NCI-H69 (cell line): ENCODE measurements around the gene ISLR2.
"Not testable (repeated sequence)": the region's sequence is repeated elsewhere in the genome, so short reads cannot be mapped to it uniquely, and the experiment has no call there.

Experiments
- DNase-seq: peaks from one replicate; lab custom pipeline; 2025; lab: John Stamatoyannopoulos, UW

Gene ISLR2, protein sequence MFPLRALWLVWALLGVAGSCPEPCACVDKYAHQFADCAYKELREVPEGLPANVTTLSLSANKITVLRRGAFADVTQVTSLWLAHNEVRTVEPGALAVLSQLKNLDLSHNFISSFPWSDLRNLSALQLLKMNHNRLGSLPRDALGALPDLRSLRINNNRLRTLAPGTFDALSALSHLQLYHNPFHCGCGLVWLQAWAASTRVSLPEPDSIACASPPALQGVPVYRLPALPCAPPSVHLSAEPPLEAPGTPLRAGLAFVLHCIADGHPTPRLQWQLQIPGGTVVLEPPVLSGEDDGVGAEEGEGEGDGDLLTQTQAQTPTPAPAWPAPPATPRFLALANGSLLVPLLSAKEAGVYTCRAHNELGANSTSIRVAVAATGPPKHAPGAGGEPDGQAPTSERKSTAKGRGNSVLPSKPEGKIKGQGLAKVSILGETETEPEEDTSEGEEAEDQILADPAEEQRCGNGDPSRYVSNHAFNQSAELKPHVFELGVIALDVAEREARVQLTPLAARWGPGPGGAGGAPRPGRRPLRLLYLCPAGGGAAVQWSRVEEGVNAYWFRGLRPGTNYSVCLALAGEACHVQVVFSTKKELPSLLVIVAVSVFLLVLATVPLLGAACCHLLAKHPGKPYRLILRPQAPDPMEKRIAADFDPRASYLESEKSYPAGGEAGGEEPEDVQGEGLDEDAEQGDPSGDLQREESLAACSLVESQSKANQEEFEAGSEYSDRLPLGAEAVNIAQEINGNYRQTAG

DNA sequence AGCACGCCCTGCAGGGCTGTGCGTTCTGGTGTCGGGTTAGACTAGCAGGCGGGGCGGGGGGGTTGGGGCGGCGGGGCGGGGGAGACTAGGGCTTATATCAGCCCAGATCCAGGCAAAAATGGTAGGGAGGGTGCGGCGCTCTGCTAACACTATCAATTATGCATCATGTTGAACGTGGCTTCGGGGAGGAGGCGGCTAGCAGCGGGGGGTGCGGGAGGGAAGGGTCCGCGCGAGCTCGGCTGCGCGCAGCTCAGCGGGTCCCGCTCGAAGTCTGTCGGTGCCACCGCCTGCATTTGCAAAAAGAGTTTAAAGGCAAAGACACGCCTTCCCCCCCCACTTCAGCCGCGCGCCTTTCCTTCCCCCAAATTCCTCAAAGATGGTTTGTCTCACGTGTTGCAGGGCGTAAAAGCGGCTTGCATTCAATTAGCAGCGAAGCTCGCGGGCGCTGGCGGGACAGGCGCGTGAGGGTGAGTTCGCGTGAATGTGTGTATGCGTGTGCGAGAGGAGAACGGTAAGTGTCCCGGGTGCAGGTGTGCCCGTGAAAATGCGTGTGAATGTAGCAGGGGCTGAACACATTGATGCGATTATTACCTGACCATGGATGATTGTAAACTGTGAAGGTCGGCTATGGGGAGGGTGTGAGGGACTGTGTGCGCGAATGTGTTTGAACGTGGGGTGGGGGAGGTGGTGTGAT, at the start of gene ISLR2:
ISLR2 (plus strand) TSS at position 432 of the 694 bp plus-strand sequence. CDS start 2,169 bp downstream, outside the sequence.
- peak; percentile 76 for DNase-seq

DNA sequence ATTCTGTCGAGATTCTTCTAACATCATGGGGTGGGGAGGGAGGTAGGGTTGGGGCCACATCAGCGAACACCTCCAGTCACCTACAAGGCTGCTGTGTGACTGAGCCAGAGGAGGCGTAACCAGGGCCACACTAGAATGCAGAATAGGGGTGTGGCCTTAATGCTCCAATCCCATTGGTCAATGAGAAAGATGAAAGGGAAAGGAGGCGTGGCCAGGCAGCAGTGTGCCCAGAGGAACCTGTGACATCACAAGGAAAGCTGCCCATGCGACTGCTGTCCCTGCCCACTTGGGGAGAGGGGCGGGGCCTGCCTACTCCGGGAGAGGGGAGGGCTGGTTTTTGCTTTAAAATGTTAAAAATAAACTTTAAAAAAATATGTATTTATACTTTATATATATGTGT, 47.9 kb upstream of the ISLR2 start, which contains the start of gene GOLGA6A:
GOLGA6A (minus strand) TSS at position 101 of the 400 bp plus-strand sequence; CDS start at position 60, 41 bp downstream.
- not testable (repeated sequence) for DNase-seq

DNA sequence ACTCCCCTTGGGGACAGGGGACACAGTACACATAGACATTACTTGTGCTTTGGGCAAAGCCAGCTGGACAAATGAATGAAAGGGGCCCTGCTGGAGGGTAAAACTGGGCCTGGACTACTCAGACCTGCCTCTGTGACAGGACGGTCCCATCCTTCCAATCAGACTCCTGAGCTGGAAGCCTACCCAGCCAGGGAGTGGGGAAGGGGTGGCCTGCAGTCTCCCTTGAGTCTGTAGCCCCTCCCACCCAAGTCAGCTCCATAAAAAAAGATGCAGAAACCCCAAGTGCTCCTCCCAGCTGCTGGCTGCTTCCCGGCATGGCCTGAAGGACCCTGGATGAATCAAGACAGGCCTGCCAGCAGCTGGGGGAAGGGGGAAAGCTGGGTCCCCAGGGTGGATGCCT, 35.8 kb upstream of the ISLR2 start:
- DNase-seq = not testable (repeated sequence)

DNA sequence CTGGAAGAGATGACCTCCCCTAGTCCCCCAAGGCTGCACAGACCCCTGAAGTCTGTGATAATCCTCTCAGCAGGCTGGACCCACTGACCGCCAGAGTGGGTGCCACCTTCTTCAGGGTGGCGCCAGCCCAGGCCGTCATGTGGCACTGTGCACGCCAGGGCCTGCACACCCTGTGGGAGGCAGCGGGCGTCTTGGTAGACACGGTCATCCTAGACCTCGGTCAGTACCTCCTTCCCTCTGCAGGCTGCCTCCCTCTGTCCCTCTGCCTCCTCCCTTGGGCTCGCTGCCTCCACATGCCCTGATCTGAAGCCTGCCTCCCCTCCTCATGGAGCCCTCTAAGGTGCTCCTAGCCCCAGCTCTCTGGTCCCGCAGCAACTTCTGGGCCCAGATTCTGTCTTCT, 34.8 kb upstream of the ISLR2 start:
- DNase-seq = not testable (repeated sequence)

DNA sequence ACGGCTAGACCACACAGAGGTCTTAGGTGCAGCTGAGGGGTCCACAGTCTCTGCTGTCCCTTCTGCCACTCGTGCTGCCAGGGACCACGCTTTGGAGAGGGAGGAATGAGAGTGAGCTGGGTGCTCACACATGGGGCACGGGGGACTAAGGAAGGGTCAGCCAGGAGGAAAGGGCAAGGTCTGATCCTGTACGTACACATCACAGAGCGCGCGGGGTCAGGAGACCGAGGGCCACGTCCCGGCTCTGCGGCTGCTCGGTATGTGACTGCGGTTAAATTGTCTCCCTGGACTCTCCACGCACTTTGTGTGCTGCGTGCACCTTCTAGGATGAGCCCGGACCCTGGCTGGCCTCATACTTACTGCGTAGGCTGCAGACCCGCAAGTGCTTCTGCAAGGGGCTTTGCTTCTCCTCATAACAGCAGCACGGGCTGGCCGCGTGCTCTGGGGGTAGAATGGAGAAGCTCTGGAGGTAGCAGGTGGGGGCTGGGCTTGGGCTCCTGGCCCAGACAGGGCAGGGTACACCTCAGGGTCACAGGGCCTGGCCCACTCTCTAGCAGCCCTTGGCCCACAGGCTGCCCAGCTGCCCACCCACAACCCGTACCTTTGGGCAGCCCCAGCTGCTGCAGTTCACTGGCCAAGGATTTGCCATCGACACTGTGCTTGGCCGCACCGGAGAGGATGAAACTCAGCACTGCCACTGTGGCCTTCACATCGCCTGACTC, 33.5 kb upstream of the ISLR2 start:
- DNase-seq = not testable (repeated sequence)

DNA sequence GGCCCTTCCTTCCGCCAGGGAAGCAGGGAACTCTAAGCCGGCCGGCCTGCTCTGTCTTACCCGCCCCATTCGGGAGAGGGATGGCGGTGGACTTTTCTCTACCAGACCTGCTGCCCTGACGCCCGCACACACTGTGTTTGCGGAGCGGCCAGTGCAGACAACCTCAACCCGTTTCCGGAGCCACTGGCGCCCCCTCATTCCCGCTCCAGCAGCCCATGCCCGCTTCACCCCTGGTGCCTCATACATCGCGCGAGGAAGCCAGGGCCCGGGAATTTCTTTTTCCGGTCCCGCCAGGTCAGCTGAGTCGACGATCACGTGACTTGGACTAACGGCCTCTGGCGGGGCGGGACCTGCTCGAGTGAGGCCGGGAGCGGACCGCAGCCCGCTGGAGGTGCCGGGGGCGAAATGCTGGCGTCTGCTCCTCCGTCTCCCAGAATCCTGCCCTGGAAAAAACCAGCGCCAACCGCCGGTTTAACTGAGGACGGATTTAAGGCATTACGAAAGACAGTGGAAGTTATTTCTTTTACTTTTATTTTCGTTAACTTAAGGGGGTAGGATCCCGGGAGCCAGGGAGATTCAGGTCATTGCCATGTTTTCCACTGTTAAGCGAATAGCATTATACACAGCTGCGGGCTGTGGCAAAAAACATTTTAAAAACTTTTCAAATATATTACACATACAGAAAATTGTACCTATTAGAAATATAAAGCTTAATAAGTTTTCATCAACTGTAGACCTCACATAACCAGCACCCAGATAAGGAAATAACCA, 30.2 kb upstream of the ISLR2 start:
- not testable (repeated sequence) for DNase-seq

DNA sequence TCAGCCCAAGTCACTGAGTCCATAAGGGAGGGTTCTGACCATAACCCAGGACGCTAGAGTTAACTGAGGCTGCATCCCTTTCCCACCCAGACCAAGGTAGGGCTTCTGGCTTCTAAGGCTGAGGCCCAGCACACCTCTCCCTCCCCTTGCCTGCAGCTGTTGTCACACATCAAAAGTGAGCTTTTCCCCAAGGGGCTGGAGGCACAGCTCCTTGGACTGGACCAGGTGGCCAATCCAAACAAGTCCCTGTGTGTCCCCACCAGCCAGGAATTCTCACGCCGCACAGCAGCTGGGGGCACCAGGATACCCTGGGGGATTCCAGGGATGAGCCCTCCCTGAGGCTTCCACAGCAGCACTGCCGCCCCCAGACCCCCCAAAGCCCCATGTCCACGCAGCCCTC, 22.3 kb upstream of the ISLR2 start:
- DNase-seq = no peak

DNA sequence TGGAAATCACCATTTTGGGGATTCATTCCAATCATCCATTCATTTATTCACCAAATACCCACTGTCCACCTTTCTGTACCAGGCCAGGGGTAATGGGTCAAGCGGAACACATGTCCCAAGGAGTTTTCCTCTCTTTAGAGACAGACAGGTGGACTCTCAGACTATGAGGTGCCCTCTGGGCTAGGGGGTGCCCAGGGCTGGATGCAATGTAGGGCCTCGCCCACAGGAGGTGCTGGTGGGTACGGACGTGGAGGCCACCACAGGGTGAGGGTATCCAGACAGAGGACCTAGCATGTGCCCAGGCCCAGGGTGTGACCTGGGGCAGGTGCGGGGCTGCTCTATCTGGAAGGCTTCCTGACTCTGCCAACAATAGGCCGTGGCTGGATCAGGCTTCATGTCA, 21.8 kb upstream of the ISLR2 start:
- not testable (repeated sequence) for DNase-seq

DNA sequence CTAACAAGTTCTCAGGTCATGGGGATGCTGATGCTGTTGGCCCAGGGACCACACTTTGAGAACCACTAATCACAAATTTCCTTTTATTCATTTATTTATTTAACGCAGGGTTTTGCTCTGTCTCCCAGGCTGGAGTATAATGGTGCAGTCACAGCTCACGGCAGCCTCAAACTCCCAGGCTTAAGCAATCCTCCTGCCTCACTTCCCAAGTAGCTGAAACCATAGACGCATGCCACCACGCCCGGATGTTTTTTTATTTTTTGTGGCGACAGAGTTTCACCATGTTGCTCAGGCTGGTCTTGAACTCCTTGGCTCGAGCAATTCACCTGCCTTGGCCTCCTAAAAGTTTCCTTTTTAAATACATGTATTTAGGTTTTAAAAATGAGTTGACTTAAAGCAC, 20.7 kb upstream of the ISLR2 start:
- DNase-seq = no peak

DNA sequence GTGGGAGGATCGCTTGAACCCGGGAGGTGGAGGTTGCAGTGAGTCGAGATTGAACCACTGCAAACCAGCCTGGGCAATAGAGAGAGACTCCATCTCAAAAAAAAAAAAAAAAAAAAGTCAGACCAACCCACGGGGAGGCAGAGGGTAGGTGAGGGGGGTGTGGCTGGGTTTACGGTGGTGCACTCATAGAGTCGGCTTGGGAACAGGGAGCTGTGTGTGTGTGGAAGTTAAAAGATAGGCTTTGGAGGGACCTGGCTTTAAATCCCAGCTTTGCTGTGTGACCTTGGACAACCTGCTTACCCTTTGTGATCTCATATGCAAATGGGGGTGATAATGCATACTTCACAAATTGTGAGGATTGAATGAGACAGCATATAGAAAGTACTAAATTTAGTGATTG, 10.0 kb upstream of the ISLR2 start:
- no peak for DNase-seq

DNA sequence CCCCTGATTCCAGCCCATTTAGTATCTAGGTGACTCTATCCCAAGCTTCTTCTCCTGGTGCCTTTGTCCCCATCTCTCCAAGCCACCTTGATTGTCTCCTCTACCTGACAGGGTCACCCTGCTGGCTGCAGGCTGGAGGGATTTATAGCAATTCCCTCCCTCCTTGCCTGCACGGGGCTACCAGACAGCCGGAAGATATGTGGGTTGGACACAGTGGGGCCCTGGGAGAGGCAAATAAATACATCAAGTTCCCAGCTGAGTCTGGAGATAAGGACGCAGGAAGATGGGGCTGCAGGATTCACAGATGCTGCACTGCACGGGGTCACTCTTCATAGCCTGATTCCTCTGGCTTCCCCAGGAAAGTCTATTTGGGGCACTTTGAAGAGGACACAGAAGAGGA, 9.3 kb upstream of the ISLR2 start:
- no peak for DNase-seq

DNA sequence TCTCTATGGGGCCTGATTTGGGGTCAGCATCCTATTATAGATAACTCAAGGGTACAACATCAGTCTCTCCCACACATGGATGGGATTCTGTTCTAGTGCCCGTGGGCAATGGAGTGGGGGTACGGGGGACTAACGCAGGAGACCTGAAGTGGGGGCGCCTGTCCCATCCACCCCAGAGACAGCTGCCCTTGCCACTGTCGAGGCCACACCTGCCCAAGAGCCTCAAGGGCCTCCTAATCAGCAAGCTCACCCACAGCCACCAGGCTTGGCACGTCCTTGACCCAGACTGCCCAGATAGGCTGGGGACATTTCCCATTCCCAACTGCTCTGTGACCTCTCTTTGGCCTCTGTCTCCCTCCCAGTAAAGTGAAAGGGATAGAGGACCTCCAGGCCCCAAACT, 8.5 kb upstream of the ISLR2 start:
- DNase-seq = no peak

DNA sequence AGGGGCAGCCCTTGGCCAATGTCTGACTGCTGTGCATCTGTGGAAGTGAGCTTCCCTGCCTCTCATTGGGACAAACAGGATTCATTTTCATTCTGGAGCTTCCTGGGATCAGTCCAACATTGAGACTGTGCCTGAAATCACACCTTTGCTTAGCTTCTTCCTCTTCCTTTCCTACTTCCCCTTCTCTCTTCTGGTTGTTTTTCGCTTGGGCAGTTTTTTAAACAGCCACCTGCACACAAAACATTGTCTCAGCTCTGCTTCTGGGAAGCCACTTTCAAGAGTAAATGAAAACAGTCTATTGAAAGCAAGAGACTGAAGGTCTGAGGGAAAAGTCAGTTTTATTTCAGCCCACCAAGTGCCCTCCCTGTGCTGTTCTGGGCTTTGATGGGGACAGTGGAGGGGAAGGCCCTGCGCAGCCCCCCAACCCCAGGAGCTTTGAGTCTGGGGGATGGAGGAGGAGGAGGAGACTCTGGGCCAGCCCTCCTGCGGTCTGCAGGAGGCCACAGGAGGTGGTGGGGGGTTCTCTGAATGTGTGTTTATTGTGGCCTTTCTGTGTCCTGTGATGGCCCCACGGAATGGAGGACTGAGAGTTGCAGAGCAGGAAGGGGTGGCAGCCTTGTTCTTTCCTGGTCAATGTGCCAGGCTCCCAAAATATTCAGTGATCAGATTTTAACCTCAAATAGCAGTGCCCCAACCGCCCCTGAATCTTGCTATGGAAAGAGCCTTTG, 7.8 kb upstream of the ISLR2 start:
- DNase-seq = no peak

DNA sequence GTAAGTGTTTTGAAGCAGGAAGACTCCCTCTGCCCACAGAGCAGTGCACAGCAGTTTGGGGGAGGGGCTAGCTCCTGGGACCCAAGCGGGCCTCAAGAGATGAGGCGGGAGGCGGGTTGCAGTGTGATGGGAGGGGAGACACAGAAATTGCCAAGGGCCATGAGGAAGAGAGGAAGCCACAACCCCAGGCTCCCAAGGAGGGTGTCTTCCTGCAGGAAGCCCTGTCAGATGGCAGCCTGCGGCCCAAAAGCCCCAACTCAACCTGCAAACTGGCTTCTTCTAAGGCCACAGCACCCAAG, 7.3 kb upstream of the ISLR2 start:
- DNase-seq = peak; percentile 6

DNA sequence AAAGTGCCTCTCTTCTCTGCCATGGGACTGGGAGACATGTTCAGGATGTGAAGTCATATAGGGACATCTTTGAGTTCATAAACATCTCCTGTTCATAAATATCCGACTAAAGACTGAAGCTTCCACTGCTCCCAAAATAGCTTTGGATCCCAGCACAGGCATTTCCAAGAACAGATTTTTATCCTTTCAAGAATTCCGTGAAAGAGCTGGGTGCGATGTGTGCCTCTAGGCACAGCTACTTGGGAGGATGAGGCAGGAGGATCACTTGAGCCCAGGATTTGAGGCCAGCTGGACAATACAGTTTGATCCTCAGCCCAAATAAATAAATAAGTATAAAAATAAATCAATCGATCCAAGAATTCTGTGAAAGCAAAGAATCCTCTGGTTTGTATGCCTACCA, 6.7 kb upstream of the ISLR2 start:
- DNase-seq = no peak

DNA sequence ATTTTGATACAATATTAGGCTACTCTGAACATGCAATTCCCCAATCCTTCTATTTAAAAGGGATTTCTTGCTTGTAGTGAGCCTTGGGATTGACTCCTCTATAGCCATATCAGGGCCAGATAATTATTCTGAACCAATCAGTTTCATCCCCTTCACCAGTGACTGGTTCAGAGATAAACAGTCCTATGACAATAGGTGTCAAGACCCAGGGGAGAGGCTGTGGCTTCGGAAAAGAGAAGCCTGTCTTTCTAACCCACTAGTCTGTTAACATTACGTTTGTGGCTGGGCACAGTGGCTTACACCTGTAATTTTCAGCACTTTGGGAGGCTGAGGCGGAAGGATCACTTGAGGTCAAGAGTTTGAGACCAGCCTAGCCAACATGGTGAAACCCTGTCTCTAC, 6.2 kb upstream of the ISLR2 start:
- no peak for DNase-seq

DNA sequence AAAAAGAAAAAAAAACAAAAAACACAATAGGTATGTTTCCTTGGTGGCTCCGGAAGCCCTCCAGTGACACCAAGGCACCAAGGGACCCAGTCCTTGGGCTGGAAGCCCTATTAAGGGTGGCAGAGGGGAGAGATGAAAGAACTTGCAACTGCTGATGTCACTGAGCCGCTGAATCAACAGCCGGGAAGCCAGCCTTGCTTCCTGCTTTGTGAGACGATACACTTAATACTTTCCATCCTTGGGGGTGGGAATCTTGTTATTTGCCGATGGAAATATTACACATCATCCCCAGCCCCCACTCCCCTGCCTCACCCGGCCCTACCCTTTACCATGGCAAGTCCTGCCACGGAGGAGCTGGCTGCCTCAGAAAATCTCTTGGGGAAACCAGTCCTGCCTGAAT, 5.6 kb upstream of the ISLR2 start:
- DNase-seq = no peak

DNA sequence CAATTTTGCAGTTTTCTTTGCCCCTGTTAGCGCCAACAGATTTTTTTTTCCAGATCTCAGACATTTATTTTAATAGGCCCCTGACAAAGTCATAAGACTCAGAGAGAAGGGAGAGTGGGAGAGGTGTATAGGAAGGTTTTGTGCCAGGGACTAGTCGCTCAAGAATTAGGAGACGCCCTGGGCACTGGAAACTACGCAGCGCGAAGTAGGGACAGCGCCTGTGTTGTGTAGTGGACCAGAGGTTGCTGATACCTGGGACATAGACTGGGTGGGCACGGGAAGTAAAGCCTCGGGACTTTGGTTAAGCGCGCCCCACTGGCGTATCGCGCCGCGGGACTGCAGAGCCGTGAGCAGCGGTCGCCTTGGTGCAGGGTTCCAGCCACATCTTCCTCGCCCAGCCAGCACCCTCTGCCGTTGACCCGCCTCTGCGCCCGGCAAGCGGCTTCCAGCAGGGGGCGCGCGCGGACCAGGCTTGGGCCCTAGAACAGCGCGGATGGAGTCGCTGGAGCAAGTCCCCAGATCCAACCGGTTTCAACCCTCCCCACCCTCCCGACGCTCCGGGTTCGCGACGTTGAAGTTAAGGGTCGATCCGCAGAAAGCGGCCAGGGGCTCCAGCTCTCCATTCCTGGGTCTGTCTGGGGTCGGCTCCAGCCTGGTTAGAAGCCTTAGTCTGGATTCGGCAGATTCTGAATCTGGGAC, 3.0 kb upstream of the ISLR2 start:
- peak; percentile 92 for DNase-seq

DNA sequence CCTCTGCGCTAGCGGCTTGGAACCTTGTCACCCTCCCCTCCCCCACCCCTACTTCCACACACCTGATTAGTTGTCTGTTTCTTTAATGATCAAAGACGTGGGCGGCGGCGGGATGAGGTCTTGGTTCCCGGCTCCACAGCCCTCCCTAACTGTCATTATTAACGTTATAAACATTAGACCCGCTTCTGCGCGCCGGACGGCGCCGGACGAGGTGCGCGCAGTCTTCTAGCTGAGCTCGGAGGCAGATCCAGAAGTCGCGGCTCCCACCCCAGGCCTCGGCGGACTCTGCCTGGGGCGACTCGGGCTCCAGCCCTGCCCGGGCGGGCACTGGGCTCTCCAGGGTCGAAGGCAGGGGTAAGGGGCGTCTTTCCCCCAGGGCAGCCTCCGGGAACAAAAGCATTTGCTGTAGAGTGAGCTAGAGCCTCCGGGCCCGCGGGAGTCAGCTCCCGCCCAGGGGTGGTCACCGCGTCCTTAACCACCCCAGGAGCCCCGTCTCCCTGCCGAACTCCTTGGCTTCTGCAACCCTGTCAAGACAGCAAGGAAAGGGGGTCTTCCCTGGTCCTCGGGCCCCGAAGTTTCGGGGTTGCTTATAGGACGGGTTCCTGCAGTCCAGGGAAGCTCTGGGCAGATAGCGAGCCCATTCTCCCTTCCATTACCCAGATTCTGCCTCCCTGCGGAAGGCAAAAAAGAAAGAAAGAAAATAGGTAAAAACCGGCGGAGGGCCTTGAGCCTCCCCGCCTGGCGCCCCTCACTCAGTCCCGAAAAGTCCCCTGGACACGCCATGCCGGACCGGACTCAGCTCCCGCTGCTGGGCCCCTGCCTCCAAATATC, 2.2 kb upstream of the ISLR2 start:
- DNase-seq = peak; percentile 82
